Measurements from ENCODE around the gene DBNL.
A peak's percentile ranks its signal among the peaks of the same experiment; 100 is the strongest.
"Not testable (repeated sequence)": the region's sequence is repeated elsewhere in the genome, so short reads cannot be mapped to it uniquely, and the experiment has no call there.

DBNL gene

GRCh38 chr7:44044315-44045225 lies at the start of gene DBNL:
TSS of gene DBNL (plus strand) at chr7:44044702. CDS start at chr7:44044738, 36 bp downstream.
- DNase-seq (ENCODE audit: low spot score): peak; percentile 94

GRCh38 chr7:43997532-43997931 lies 47.0 kb upstream of the DBNL start, which contains the start of gene SPDYE1:
TSS of gene SPDYE1 (plus strand) at chr7:43997897. CDS start at chr7:43999950, 2,053 bp downstream.
- not testable (repeated sequence) for DNase-seq (ENCODE audit: low spot score)

- DNase-seq (ENCODE audit: low spot score): not testable (repeated sequence)
These were observed 32.4 kb upstream of the DBNL start for GRCh38 chr7:44012081-44012480.

GRCh38 chr7:44015090-44015489 lies 29.4 kb upstream of the DBNL start:
- DNase-seq (ENCODE audit: low spot score): not testable (repeated sequence)

GRCh38 chr7:44018857-44019807 lies 25.4 kb upstream of the DBNL start:
- peak; percentile 100 for DNase-seq (ENCODE audit: low spot score)

DNA sequence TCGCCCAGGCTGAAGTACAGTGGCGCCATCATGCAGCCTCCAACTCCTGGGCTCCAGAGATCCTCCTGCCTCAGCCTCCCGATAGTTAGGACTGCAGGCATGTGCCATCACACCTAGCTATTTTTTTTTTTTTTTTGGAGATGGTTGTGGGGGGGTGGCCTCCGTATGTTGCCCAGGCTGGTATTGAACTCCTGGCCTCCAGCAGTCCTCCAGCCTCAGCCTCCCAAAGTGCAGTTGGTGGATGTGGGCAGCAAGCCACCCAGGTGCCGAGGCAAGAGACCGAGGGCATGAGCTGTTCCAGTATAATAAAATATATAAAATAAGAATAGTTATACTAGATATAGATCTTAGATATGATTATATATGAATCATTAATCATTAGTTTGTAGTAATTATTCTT lies 24.7 kb upstream of the DBNL start:
- not testable (repeated sequence) for DNase-seq (ENCODE audit: low spot score)

GRCh38 chr7:44022069-44022468 lies 22.4 kb upstream of the DBNL start:
- DNase-seq (ENCODE audit: low spot score): not testable (repeated sequence)

- not testable (repeated sequence) for DNase-seq (ENCODE audit: low spot score)
These were observed 21.6 kb upstream of the DBNL start for GRCh38 chr7:44022796-44023467.

GRCh38 chr7:44029433-44029832 lies 15.1 kb upstream of the DBNL start:
- not testable (repeated sequence) for DNase-seq (ENCODE audit: low spot score)

DNA sequence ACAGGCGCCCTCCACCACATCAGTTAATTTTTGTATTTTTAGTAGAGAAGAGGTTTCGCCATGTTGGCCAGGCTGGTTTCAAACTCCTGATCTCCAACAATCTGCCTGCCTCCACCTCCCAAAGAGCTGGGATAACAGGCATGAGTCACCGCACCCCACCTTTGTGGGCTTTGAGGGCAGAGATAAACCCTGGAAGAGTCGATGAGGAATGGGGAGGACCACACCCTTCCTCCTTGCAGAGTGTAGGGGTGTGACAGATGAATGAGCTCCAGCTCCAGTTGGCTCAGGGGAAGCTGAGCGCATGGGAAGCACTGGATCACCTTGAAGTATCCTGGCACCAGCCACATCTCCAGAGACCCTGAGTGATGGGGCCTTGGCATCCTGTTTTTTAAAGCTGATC lies 14.5 kb upstream of the DBNL start:
- DNase-seq (ENCODE audit: low spot score): not testable (repeated sequence)

DNA sequence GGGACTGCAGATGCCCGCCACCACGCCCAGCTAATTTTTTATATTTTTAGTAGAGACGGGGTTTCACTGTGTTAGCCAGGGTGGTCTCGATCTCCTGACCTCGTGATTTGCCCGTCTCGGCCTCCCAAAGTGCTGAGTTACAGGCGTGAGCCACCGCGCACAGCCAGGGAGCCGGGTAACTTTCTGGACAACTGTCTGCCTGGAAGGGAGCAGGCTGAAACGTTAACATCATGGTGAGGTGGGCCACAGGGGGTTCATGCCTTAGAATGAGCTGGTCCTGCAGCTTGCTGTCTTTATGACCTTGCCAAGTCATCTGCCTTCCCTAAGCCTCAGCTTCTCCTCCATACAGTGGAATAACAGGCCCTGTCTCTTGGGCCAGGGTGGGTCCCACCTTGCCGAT lies 13.2 kb upstream of the DBNL start:
- not testable (repeated sequence) for DNase-seq (ENCODE audit: low spot score)

- not testable (repeated sequence) for DNase-seq (ENCODE audit: low spot score)
These were observed 12.5 kb upstream of the DBNL start for GRCh38 chr7:44032031-44032430.

DNA sequence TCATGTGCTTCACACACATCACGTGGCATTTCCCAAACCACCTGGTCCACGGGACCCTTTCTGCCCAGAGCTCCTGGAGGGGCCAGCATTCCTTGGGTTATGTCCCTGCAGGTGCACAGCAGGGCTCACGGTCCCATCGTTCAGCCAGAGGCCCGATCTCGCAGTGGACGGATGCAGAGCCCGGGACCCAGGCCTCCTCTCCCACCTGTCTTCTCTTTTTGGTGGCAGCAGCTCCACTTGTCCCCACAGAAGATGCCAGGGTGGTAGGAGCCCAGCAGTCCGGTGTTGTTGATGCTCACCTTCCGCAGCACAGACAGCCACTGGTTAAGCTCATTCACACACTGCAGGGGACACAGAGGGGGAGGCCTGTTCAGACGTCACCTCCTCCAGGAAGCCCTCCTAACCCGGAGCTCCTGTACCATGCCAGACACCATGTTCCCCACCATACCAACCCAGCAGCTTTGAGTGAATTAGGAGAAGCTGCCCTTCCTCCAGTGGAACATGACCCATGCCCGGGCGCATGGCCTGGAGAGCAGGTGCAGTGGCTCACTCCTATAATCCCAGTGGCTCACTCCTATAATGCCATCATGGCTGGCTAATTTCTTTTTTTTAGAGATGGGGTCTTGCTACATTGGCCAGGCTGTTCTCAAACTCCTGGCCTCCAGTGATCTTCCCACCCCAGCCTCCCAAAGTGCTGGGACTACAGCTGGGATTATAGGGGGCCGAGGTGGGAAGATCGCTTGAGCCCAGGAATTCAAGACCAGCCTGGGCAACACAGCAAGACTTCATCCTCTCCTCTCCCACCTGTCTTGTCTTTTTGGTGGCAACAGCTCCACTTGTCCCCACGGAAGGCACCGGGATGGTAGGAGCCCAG lies 10.3 kb upstream of the DBNL start:
- DNase-seq (ENCODE audit: low spot score): not testable (repeated sequence)

GRCh38 chr7:44036364-44036763 lies 8.1 kb upstream of the DBNL start:
- not testable (repeated sequence) for DNase-seq (ENCODE audit: low spot score)

DNA sequence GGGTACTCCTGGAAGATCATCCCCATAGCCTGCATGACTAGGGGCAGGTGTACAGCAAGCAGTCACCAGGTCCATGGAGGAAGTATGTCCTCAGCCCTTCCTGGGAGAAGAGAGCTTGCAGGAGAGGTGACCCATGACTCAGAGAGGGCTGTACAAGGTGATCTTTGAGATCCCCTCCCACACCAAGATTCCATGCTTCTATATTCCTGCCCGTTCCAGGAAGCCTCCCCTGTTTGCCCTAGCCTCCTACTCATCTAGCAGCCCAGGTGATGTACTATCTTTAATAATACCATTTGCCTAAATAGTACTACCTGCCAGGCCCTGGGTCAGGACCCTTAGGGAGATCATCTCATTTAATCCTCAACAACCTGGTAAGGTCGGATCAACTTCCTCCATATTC lies 6.6 kb upstream of the DBNL start:
- DNase-seq (ENCODE audit: low spot score): not testable (repeated sequence)

GRCh38 chr7:44038553-44038952 lies 5.9 kb upstream of the DBNL start:
- not testable (repeated sequence) for DNase-seq (ENCODE audit: low spot score)

DNA sequence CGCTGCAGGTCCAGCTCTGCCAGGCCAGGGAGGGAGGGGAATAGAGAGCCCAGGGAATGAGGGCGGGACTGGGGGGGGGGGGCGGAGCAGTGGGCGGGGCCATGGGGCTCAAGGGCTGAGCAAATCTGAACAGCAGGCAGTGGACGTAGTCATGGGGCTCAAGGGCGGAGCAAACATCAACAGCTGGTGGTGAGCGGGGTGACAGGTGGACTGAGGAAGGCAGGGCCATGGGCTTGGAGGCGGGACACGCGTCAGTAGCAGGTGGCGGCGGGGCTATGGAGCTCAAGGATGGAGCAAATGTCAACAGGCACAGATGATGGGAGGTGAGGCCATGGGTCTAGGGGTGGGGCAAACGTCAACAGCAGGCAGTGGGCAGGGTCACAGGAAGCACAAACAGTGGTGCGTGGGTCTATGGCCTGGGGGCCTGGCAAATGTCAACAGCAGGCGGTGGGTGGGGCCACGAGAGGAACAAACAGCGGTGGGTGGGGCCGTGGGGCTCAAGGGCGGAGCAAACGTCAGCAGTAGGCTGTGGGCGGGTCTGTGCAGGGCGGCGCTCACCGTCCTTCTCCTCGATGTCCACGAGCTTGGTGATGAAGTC lies 5.4 kb upstream of the DBNL start:
- peak; percentile 22 for DNase-seq (ENCODE audit: low spot score)

DNA sequence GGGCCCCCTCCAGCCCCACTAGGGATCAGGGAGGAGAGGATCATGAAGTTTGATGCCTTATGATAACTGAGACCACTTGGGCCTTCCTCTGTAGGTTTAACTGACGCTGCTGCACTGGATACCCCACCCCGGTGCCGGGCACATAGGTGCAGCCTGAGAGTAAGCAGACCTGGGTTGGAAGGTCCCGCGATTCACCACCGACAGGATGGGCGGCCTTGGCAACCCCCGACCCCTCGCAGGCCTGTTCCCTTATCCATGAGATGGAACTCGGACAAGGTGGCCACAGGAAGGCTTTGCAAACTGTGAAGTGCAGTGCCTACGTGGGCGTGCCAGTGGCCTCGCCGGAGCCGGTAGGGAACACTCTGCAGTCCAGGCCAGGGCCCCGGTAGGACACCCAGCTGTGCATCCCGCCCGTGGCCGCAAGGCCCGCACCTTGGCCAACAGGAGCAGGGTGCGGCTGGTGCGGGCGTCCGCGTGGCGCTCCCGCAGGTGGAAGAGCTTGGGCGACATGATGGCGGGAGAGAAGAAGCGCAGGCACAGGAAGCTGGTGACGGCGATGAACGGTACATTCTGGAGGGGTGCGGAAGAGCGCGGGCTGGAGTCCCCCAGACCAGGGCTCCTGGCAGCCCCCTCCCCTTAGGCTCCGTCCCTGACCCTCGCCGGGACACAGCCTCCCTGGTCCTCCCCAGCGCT lies 4.6 kb upstream of the DBNL start:
- not testable (repeated sequence) for DNase-seq (ENCODE audit: low spot score)

DNA sequence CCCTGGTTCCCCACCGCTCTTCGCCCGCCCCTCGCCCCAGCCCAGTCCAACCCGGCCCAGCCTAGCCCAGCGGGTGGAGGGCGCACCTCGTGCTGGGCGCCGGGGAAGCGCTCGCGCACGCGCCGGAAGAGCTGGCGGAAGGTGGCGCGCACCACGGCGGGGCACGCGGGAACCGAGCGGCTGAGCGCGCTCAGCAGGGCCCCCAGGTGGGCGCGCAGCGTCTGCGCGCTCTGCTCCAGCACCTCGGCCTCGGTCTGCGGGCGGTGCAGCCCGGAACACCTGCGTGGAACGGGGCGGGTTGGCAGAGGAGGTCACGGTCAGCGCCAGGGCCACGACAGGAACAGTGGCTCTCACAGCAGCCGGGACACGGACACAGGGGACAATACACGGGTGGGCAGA lies 4.0 kb upstream of the DBNL start:
- not testable (repeated sequence) for DNase-seq (ENCODE audit: low spot score)

DNA sequence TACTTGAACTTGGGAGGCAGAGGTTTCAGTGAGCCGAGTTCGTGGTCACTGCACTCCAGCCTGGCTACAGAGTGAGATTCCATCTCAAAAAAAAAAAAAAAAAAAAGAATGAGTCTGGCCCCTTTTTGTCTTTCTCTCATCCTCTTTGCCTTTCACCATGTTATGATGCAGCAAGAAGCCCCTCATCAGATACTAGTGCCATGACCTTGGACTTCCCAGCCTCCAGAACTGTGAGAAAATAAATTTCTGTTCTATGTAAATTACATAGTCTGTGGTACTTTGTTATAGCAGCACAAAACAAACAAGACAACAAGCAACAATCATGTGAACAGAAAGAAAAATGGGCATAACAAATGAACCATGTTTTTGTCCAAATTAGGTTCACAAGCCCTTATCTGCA lies 2.3 kb upstream of the DBNL start:
- DNase-seq (ENCODE audit: low spot score): no peak

All from AG08395 (cell line).